GM19468 (cell line): ENCODE results near the gene SFSWAP.
A peak's percentile ranks its signal among the peaks of the same experiment; 100 is the strongest.

Experiments
- ATAC-seq: cut with Tn5 transposase; IDR thresholded peaks from one replicate; pipeline ENCODE4 v1.9.1; 2021; ENCODE audit warnings: mild to moderate bottlenecking, moderate library complexity, moderate number of reproducible peaks; ENCODE audit not compliant: unreplicated experiment; ENCODE audit errors: extremely low read depth

SFSWAP gene

DNA sequence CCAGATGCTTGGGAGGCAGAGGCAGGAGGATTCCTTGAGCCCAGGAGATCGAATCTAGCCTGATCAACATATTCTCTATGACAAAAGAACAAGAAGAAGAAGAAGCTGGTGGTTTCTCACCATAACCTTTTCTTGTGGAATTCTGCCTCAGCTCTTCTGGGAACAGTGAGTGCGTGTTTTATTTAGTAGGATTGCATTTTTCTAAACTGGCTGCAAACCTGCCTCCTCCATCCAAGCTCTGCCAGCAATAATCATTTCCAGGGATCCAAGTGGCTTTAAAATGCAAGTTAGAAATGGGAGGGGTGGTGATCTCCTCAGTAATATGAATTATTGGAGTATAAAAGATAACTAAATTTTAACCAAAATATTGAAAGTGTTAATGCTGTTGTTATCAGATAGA, 71.2 kb downstream of the SFSWAP start:
- ATAC-seq: no peak

DNA sequence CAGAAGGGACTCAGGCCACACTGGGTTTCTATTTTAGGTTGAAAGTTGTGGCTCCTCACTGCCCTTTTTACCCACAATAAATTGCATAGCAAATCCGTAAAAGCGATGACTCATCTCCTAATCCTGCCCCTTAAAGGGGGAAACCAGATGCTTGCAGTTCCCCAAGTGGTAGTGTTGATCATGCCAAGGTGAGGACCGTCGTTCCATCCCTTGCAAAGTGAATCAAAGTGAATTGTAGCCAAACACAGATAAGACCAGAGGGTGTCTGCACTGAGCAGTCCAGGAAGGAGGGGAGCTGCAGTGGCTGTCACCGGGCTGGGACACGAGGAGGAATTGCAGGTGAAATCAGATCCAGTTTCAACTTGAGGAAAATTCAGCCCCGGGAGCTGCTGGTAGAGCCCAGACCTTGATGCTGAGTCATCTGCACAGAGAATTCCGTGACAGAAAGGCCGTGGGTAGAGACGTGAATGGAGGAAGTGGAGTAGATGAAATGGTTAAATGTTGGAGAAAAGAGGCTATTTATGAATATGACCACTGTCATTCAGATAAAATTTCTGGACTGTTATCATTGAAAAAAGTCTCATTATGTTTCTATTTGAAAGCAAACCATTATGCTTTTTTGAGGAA, 73.1 kb downstream of the SFSWAP start:
- ATAC-seq: peak; percentile 49

DNA sequence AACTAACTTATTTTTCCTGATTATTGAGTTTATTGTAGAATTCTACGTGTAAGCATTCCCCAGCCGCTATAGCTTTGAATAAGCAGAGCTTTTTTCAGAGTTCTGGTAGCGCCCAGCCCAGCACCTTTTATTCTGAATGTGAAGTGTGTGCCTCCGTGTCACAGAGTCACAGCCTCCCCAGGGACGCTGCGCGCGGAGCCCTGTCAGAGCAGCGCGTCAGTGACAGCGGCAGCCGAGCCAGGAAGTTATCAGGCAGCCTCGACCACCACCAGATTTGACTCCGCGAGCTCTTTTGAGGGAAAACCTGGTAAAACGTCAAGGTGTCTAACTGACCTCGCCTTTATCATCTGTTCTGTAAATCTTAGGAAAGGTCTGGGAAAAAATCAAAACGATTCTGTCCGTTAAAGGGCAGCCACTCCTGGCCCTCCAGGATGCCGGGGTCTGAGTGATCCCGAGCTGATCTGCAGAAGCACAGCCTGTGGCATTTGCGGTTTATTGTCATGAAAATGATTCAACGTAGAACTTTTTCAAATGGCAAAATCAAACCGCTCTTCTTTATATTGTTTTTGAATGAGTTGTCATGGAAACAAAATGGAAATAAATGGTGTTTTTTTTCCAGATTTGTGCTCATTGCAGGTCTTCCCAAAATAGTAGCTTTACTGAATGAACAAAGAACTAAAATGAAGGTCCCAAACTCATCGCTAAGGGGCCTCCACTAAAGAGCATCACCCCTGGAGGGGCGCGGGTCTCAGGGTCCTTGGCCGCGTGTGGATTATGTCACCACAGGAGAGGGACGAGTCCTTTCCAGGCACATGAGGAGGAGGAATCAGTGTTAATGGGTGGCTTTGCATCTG, 74.2 kb downstream of the SFSWAP start:
- ATAC-seq: no peak

DNA sequence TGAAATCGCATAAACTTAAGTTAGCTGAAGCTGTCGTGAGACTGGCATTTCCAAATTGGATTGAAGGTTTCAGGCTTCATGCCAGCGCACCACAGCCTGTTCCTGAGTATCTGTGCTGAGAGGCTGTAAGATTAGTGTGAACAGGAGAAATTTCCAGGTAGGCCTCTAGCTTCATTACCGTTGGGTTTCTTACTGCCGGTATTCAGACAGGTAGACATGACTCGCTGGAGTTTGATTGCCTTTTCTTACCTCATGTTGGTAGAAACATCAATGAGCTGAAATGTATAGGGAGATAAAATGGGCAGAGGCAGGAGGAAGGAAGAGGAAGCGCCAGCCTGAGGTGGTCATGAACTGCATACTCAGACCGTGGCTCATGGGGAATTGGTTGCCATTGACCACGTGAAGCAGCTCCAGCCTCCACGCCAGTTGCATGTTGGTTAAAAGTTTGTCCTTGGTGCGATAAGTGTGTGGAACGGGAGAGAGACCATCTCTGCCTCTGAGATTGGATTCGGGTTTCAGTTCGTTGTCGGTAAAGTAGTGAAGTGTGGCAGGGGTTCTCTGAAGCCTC, 75.0 kb downstream of the SFSWAP start:
- no peak for ATAC-seq

- ATAC-seq: no peak
These were observed 75.4 kb downstream of the SFSWAP start for GRCh38 chr12:131786331-131786730.

DNA sequence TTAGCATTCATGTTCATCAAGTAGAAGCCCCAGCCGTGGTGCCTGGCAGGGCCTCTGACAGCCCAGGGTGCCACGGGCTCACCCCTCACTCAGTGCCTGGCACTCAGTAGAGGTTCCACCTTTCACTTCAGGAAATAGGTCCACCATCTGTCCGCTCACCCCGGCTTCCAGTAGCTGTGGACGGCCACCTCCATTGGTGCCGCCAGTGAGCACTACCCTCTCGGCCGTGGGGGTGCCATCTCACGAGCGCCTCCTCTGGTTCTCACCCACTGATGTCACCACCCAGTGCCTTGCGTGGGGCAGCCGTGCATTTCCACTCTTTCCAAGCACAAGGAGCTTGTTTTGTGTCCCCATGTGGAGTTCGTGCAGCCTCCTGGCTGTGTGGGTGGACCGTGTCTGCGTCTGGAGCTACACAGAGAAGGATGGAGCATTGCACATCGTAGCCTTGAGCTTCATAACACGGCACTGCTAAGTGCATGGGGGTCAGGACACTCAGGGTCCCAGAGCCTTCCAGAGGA, 76.3 kb downstream of the SFSWAP start:
- no peak for ATAC-seq

DNA sequence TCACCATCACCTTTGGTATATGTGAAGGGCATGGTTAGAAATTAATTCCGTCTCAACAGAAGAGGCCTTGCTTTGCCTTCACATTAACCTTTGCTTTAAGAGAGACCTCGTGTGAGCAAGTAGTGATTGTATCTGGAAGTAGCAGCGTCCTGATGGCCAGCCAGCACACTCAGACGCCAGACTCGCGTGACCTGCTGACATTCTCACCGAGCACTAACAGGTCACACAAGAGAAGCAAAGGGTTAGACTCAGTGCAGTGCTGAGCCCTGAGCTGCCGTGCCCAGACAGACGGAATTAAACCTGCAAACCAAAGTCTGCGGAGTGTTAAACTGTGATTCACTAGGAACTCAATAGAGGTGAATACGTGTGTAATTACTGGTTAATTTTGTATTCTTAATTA, 77.2 kb downstream of the SFSWAP start:
- ATAC-seq: no peak

DNA sequence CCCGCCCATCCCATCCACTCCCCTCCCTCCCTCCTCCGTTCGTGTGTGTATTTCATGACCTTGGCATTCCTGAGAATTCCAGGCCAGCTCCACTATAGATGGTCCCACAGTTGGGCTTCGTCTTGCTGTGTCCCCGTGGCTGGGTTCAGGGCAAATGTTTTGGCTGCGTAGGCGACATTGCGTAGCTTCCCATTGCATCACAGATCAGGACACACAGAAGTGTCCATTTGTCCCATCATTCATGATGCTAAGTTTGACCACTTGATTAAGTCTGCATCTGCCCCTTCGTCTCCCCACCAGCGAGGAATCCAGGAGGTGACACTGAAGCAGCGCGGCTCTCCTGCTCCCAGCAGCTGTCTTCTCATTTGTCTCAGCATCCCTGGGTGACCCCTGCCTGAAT, 78.7 kb downstream of the SFSWAP start:
- no peak for ATAC-seq

- ATAC-seq: no peak
These were observed 82.5 kb downstream of the SFSWAP start for GRCh38 chr12:131793243-131794022.

DNA sequence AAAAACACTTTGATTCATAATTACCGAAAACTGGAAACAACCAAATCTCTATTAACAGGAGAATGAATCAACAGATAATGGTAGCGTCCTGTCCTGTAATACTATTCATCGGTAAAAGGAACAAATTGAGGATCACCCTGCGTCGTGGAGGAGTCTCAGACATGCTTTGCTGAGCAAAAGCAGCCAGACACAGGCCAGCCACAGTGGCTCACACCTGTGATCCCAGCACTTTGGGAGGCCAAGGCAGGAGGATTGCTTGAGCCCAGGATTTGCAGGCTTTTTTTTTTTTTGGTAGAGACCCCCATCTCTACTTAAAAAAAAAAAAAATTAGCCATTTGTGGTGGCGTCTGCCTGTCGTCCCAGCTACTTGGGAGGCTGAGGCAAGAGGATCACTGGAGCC, 83.2 kb downstream of the SFSWAP start:
- no peak for ATAC-seq

DNA sequence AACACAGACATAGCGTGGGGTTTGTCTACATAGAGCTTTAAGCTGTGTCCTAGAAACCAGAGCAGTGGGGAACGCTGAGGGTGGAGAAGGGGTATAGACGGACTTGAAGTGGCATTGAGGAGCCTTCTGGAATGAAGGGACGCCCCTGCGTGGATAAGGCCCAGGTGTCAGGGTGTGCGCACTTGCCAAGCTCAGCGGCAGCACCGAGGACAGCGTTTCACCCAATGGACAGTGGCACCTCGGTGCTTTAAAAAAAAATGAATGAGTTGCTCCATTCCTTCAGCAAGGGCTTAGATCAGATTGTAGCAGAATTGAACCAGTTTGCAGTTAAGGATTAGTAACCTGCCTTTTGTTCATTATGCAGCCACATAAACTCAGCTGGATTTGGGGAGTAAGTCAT, 83.7 kb downstream of the SFSWAP start:
- no peak for ATAC-seq

GRCh38 chr12:131795064-131795463, 84.2 kb downstream of the SFSWAP start:
- ATAC-seq: no peak

DNA sequence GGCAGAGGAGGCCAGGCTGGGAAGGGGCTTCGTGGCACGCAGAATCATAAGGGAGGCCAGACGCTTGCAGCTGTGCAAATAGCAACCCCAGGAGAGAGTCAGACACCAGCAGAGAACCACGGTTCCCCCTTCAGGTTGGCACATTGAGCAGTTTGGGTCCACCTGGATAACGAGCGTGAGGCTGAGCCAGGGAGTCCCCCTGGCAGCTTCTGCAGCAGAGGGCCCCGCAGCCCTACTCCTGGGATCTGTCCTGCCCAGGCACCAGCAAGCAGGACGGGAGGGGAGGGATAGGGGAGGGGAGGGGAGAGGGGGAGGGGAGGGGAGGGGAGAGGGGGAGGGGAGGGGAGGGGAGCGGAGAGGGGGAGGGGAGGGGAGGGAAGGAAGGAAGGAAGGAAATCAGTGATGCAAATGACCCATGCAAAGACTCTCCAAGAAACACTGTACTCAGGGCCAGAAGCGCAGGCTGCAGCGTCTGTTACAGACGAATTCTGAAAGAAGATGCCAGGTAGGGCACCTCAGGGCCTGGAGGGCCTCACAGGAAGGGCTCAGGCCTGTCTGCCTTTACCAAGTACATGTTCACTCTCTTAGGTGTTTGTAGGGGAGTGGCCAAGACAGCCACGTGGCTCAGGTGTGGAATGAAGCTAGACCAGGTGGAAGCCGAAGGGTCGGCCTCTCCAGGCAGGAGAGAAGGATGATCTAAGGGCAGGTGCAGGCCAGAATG, 85.0 kb downstream of the SFSWAP start:
- ATAC-seq: no peak

- ATAC-seq: no peak
These were observed 85.5 kb downstream of the SFSWAP start for GRCh38 chr12:131796411-131796736.

DNA sequence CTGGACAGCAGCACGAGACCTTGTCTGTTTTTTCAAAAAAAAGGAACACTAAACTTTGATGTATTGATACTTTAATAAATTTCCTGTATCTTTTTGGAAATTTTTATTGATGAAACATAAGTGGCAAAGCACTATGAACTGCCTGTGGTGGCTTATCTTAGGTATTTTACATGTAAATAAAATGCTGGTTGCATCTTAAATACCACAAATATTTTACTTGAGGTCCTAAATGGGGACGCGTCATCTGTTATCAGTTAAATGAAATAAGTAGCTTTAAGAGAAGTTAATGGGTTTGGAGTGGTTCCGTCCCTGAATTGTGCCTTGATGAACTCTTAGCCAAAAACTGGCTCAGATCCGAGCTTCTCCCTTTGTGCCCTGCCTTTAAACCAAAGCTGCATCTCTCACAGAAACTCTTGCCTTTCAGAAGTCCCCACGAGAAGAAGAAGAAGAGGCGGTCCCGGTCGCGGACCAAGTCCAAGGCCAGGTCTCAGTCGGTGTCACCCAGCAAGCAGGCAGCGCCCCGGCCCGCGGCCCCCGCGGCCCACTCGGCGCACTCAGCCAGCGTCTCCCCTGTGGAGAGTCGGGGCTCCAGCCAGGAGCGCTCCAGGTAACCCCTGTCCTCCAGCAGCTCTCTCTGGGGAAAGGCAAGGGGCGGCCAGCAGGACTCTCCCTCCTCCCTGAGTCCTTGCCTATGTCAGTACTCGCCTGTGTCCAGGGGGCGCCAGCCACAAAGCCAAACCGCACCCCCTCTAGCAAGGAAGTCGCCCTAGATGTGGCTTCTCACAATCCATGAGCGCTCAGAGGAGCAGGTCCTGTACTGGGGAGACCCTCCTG, 86.1 kb downstream of the SFSWAP start:
- no peak for ATAC-seq

- ATAC-seq: no peak
These were observed 86.7 kb downstream of the SFSWAP start for GRCh38 chr12:131797588-131797934.

GRCh38 chr12:131799195-131799594, 88.3 kb downstream of the SFSWAP start:
- ATAC-seq: no peak

DNA sequence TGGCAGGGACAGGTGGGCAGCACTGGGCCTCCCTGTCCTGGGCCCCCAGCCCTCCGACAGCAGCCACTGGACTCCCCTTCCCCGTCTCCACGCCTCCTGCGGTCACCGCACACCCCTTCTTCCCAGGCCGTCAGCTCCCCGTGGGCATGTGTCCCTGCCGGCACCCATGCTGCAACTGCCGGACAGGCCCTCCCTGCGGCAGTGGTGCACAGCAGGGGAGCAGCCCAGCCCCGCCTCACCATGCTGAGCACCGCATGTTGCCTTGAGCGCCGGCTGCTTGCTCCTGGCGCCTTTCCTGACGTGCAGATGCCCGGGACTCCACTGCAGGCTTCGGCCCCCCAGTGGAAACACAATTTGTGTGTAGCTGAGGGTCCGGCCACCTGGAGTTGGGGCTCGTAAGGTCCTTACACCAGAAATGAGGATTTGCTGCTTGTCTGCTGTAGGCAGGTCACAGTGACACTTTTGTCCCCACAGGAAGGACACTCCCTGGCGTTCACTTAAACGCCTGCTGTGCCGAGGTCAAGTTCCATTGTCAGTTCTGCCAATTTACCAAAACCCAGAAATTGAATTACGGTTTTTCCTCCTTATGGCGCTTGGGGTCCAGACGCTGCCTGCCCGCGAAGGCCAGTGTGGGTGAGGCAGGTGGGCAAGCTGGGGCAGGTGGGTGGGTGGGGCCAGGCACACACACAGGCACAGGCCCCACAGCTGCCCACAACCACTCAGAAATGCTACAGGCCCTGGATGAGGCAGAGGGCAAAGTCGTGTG, 89.1 kb downstream of the SFSWAP start:
- ATAC-seq: no peak
